Adrenal gland (tissue), 5 donors: ENCODE measurements around the gene TBCK.

Experiments
- CTCF ChIP-seq, 6 experiments: fragments of 450-650 bp in 4 of 6; fragments of 200-600 bp in 2 of 6; sonication (generic) in 1 of 6; IDR thresholded peaks; 1 replicate in 5 of 6; 2 replicates in 1 of 6; pipeline versions ENCODE4 v1.5.1 to v1.8.0; 2016 to 2021; ENCODE audit warnings: antibody characterized with exemption in 6 of 6, mild to moderate bottlenecking in 2 of 6, moderate library complexity in 1 of 6
- POLR2A ChIP-seq, 2 donors: fragments of 450-650 bp; IDR thresholded peaks; one replicate each; pipeline ENCODE4 v1.6.1; 2017; ENCODE audit warnings: antibody characterized with exemption in 2 of 2, mild to moderate bottlenecking in 2 of 2, moderate library complexity in 1 of 2
- donor health status: DM: no; HTN: no; CAD: no.

GRCh38 chr4:106083065-106083464 lies 232.9 kb downstream of the TBCK start:
- TF ChIP-seq CTCF (IDR thresholded peaks at IDR 0.05) = no peak
- TF ChIP-seq POLR2A (IDR thresholded peaks at IDR 0.05) = no peak
